GM12892 (cell line): ENCODE data around the gene TMEM62. TPM values are rescaled to one million over a fixed set of nuclear protein-coding genes. Genes with fewer than 3 reads are reported as not detected.

Experiments used
- DNase-seq: peaks from one replicate; pipeline ENCODE4 v3.0.0; 2011; ENCODE audit not compliant: insufficient read length
- FAIRE-seq: peaks from 2 replicates; lab custom pipeline; 2011; peaks lifted over from hg19 to GRCh38; lab: Jason Lieb, UNC
- POLR2A ChIP-seq: IDR thresholded peaks from 2 replicates; pipeline ENCODE4 v1.6.1; 2011; ENCODE audit warnings: low read depth, low read length, control low read depth
- POLR2AphosphoS5 ChIP-seq: IDR thresholded peaks from 2 replicates; pipeline ENCODE4 v1.6.1; 2011; ENCODE audit warnings: low read depth, low read length, control low read depth
- TAF1 ChIP-seq: IDR thresholded peaks from 2 replicates; pipeline ENCODE4 v1.6.1; 2011; ENCODE audit warnings: low read depth, mild to moderate bottlenecking, control low read depth, low read length, borderline replicate concordance
- polyA plus RNA-seq: library from polyadenylated mRNA; unstranded; fragments of >200 nt; gene quantifications from one replicate; pipeline ENCODE4 v1.2.1, GENCODE V29; 2012; ENCODE audit warnings: missing spikeins, inconsistent platforms; ENCODE audit not compliant: missing spikeins

TMEM62 gene
- 14.0 TPM for polyA plus RNA-seq

- peak; percentile 97 for FAIRE-seq
- peak; percentile 91 for DNase-seq
- TF ChIP-seq TAF1: peak; percentile 94
- peak; percentile 98 for TF ChIP-seq POLR2A
- peak; percentile 96 for TF ChIP-seq POLR2AphosphoS5
Measured at GRCh38 chr15:43133430-43134156, at the start of gene TMEM62. Gene TMEM62 (plus strand): TSS chr15:43133586. CDS start chr15:43133803, 217 bp downstream.

GRCh38 chr15:43085921-43086320 lies 47.5 kb upstream of the TMEM62 start:
- FAIRE-seq: no peak
- DNase-seq: no peak
- TF ChIP-seq TAF1 (no peak), POLR2A (no peak), POLR2AphosphoS5 (no peak)

- TF ChIP-seq TAF1 (no peak), POLR2AphosphoS5 (no peak), POLR2A (no peak)
- FAIRE-seq (no peak), DNase-seq (no peak)
Measured at GRCh38 chr15:43086551-43086950, 46.8 kb upstream of the TMEM62 start.

- no peak for TF ChIP-seq POLR2A
- no peak for TF ChIP-seq POLR2AphosphoS5
- no peak for TF ChIP-seq TAF1
- no peak for DNase-seq
- FAIRE-seq: no peak
Measured at GRCh38 chr15:43091859-43092258, 41.5 kb upstream of the TMEM62 start.

GRCh38 chr15:43093026-43093425 lies 40.4 kb upstream of the TMEM62 start:
- no peak for DNase-seq
- no peak for TF ChIP-seq POLR2AphosphoS5
- TF ChIP-seq TAF1: no peak
- TF ChIP-seq POLR2A: no peak
- FAIRE-seq: no peak

GRCh38 chr15:43094416-43095030 lies 38.9 kb upstream of the TMEM62 start:
- DNase-seq (no peak), FAIRE-seq (no peak)
- TF ChIP-seq POLR2AphosphoS5: no peak
- TF ChIP-seq TAF1: no peak
- no peak for TF ChIP-seq POLR2A

- no peak for FAIRE-seq
- DNase-seq: no peak
- TF ChIP-seq TAF1 (no peak), POLR2AphosphoS5 (no peak), POLR2A (no peak)
Measured at GRCh38 chr15:43095243-43095642, 38.1 kb upstream of the TMEM62 start.

- DNase-seq (no peak), FAIRE-seq (no peak)
- TF ChIP-seq POLR2AphosphoS5 (no peak), POLR2A (no peak), TAF1 (no peak)
Measured at GRCh38 chr15:43095708-43096347, 37.6 kb upstream of the TMEM62 start.

- DNase-seq: no peak
- no peak for TF ChIP-seq POLR2A
- TF ChIP-seq POLR2AphosphoS5: no peak
- no peak for TF ChIP-seq TAF1
- FAIRE-seq: no peak
Measured at GRCh38 chr15:43096411-43096810, 37.0 kb upstream of the TMEM62 start.

GRCh38 chr15:43099105-43099845 lies 34.1 kb upstream of the TMEM62 start:
- TF ChIP-seq POLR2AphosphoS5 (no peak), POLR2A (no peak), TAF1 (no peak)
- FAIRE-seq (no peak), DNase-seq (no peak)

GRCh38 chr15:43100971-43101370 lies 32.4 kb upstream of the TMEM62 start:
- FAIRE-seq: no peak
- no peak for DNase-seq
- TF ChIP-seq TAF1: no peak
- no peak for TF ChIP-seq POLR2AphosphoS5
- TF ChIP-seq POLR2A: no peak
